GM12878 (cell line): ENCODE measurements around the gene STAMBP. TPM values are rescaled to one million over a fixed set of nuclear protein-coding genes. Genes with fewer than 3 reads are reported as not detected.

Experiments
- CEBPZ ChIP-seq: fragments of 150-350 bp; IDR thresholded peaks from 2 replicates; pipeline ENCODE4 v1.6.1; 2016; ENCODE audit warnings: low read depth, low read length
- CREM ChIP-seq: IDR thresholded peaks from 2 replicates; pipeline ENCODE4 v1.6.1; 2014; ENCODE audit warnings: antibody characterized with exemption, low read depth
- MYC ChIP-seq: IDR thresholded peaks from 2 replicates; pipeline ENCODE4 v1.6.1; 2011; ENCODE audit warnings: mild to moderate bottlenecking, low read length, moderate library complexity, inconsistent platforms; ENCODE audit not compliant: insufficient read depth, insufficient replicate concordance, insufficient read length, severe bottlenecking
- NFXL1 ChIP-seq: fragments of 450-650 bp; IDR thresholded peaks from 2 replicates; pipeline ENCODE4 v1.6.1; 2017; ENCODE audit warnings: antibody characterized with exemption, mild to moderate bottlenecking, borderline replicate concordance
- ZNF592 ChIP-seq: fragments of 450-650 bp; IDR thresholded peaks from 2 replicates; pipeline ENCODE4 v1.6.1; 2017; ENCODE audit warnings: mild to moderate bottlenecking, moderate library complexity
- polyA plus RNA-seq, 11 experiments: library from polyadenylated mRNA; depleted of rRNA in 4 of 11; unstranded in 6 of 11; stranded (reverse) in 5 of 11; fragments of >200 nt; fragmentation: Nextera tagmentation in 4 of 11; fragmentation: Illumina TruSeq in 1 of 11; extraction: Ambion mirVana in 4 of 11; extraction: Trizol in 1 of 11; gene quantifications; 1 replicate in 1 of 11; 2 replicates in 10 of 11; pipeline versions ENCODE4 v1.2.1 to v1.2.3, GENCODE V29; 2011 to 2016; ENCODE audit warnings: inconsistent platforms in 2 of 11, missing spikeins in 2 of 11, low read depth in 1 of 11
- total RNA-seq, 4 experiments: library from RNA; depleted of rRNA in 3 of 4; stranded (reverse); fragments of >200 nt in 3 of 4; fragmentation: Illumina TruSeq in 1 of 4; extraction: Trizol in 1 of 4; gene quantifications; 2 replicates each; pipeline versions ENCODE4 v1.2.1 to v1.2.3, GENCODE V29; 2013 to 2021
- TF ChIP-seq, protein P1 (sequence below): fragments of 450-650 bp; IDR thresholded peaks from 2 replicates; pipeline ENCODE4 v1.6.1; 2017; ENCODE audit warnings: low read depth, mild to moderate bottlenecking, moderate library complexity

STAMBP gene
- total and polyA plus RNA-seq, 10 of the 15 experiments (the other 5 are each of a cell fraction or from before 2014, with no cell fraction given) = 38.9 to 84.1 (median 69.7) TPM

- TF ChIP-seq CREM (no peak), CEBPZ (no peak), ZNF592 (no peak), NFXL1 (no peak), MYC (no peak)
- TF ChIP-seq, protein P1, sequence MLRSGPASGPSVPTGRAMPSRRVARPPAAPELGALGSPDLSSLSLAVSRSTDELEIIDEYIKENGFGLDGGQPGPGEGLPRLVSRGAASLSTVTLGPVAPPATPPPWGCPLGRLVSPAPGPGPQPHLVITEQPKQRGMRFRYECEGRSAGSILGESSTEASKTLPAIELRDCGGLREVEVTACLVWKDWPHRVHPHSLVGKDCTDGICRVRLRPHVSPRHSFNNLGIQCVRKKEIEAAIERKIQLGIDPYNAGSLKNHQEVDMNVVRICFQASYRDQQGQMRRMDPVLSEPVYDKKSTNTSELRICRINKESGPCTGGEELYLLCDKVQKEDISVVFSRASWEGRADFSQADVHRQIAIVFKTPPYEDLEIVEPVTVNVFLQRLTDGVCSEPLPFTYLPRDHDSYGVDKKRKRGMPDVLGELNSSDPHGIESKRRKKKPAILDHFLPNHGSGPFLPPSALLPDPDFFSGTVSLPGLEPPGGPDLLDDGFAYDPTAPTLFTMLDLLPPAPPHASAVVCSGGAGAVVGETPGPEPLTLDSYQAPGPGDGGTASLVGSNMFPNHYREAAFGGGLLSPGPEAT = no peak
Observed at GRCh38 chr2:73852020-73852419, 23.3 kb downstream of the STAMBP start (continued).
